Measurements from ENCODE around the gene PROZ. TPM values are rescaled to one million over a fixed set of nuclear protein-coding genes. Genes with fewer than 3 reads are reported as not detected.

PROZ gene
- total RNA-seq, 1 donor from 2014 or later, result 0.18 TPM

DNA sequence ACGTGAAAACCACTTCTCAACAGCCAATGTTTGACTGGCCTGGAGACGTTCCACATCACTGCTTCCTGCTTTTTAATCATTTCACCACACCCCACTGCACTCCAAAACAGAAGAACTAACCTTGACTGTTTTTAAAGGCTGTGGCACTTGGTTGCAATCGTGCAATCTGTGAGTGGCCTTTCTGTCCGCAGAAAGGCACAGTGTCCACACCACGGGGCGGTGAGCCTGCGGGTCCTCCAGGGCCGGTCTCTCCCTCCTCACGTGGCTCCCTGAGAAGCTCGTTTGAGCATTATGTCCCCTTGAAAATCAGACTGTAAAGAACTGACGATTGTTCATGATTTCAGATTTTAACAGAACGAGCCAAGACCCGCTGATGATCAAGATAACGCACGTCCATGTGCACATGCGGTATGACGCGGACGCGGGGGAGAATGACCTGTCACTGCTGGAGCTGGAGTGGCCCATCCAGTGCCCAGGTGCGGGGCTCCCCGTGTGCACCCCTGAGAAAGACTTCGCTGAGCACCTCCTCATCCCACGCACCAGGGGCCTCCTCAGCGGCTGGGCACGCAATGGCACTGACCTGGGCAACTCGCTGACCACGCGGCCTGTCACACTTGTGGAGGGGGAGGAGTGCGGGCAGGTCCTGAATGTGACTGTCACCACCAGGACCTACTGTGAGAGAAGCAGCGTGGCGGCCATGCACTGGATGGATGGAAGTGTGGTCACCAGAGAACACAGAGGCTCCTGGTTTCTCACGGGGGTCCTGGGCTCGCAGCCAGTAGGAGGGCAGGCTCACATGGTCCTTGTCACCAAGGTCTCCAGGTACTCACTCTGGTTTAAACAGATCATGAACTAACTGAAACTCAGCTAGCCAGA is 13.0 kb downstream of the PROZ start:
- intact Hi-C loops (cut with micrococcal nuclease), result no loop called here

DNA sequence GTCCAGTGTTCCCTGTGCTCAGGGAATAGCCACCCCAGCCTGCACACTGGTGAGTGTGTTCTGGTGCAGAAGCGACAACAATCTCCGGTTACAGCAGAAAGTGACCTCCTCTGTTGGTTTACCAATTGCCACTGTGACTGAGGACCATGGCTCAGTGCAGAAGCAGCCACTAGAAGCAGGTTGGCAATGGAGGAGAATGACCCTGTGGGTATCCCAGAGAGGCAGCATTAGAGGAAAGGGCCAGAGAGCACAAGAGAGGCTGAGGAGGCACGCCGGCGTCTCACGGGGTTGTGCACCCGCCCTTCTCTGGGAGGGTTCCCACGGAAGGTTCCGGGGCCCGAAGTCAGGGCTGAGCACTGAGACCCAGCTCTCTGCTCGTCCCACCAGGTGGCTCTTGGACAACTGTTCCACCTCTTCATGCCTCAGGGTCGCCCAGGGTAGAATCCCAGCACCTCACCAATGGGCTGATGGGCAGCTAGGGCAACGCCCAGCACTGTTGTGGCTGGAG is 14.0 kb downstream of the PROZ start:
- intact Hi-C loops (cut with micrococcal nuclease), result no loop called here

DNA sequence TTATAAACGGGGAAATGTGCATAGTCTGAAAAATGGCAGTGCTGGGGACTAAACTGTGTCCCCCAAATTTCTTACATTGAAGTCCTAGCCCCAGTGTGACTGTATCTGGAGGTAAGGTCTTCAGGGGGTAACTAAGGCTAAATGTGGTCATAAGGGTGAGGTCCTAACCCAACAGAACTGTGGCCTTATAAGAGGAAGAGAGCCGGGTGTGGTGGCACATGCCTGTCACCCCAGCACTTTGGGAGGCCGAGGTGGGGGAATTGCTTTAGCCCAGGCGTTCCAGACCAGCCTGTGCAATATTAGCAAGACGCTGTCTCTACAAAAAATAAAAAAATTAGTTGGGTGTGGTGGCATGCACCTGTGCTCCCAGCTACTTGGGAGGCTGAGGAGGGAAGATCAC is 17.8 kb downstream of the PROZ start:
- intact Hi-C loops (cut with micrococcal nuclease), result no loop called here

DNA sequence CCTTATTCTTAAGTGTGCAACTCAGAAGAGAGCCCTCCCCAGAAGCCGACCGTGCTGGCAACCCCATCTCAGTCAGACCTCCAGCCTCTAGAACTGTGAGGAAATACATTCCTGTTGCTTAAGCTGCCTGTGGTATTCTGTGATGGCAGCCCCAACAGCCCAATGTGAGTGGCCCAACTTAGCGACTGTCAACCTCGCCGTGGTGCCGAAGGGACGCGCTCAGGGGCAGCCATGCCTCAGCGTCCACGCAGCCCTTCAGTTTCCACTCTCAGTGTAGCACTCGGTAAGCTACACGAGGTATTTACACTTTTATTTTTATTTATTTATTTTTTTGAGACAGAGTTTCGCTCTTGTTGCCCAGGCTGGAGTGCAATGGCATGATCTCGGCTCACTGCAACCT is 18.4 kb downstream of the PROZ start:
- intact Hi-C loops (cut with micrococcal nuclease), result no loop called here

DNA sequence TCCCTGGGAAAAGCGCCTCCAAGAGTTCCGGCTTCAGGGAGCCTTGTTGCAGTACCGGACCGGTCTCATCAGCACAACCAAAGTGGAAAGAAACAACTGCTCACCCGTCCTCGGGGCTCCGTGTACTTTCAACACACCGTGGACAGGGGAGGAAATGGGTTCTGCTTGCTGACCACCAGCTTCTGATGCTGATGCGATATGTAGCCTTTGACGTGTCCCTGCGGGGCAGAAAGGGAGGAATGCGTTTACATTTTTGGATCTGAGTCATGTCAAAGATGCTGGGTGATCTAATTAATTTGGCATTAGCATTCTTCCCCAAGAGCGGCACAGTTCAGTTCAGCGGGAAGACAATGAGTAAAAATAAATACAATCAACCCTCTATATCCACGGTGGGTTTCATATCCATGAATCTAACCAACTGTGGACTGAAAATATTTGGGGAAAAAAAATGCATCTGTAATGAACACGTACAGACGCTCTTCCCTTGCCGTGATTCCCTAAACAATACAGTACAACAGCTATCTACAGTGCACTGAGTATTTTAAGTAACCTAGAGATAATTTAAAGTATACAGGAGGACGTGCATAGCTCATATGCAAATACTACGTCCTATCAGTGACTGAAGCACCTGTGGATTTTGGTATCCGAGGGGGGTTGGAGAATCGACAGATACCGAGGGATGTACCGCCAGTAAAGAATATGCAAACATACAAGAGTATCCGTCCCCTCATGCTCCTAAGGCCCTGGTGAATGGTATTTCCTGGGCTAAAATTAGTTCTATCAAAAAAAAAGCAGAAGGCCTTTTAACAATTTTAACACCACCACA is 19.8 kb downstream of the PROZ start:
- intact Hi-C loops (cut with micrococcal nuclease), result no loop called here

DNA sequence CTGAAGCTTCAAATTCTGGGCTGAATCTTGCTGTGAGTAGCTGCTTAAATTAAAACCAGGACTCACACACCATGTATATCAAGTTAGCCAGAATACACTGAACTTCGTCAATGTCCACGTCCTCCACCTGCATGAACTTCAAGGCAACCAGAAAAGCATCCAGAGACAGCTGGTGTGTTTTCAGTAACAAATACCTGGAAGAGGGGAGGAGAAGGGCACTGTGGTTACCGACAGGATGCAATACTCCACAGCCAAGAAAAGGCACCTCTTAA is 20.4 kb downstream of the PROZ start:
- intact Hi-C loops (cut with micrococcal nuclease), result no loop called here

DNA sequence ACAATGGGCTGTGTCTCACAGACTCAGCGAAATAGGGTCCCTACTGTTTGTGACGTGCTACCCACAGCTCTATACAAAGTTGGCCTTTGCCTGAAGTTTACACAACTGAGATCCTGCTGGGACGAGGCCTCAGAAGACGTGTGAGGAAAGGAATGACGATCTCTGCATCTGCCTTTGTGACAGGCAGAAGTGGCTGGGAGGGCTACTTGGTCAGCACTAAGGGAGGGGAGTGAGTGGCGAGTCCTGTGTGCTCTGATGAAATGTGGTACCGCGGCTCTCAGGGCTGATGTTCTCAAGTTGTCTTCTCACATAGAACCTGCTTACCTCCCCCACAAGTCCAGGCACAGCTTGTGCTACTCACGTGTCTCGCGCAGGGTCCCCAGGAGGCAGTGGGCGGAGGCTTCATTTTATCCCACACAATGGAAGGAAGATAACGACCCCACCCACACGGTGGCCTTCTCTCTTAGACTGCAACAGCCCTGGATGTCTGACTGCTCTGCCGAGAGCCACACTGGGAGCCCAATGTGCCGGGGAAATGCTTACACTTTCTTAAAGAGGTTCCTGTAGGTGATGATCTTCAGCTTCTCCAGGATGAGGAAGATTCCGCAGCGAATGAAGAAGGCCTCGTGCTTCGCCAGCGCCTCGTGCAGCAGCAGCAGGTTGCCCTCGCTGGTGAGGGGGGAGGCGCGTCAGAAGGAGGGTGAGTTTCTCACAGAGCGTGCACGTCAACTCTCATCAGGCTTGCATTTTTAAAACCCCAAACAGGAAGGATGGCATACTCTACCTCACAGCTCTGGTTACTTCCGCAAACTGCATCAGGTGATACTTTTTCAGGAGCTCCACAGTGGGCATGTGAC is 21.2 kb downstream of the PROZ start:
- intact Hi-C loops (cut with micrococcal nuclease), result no loop called here

DNA sequence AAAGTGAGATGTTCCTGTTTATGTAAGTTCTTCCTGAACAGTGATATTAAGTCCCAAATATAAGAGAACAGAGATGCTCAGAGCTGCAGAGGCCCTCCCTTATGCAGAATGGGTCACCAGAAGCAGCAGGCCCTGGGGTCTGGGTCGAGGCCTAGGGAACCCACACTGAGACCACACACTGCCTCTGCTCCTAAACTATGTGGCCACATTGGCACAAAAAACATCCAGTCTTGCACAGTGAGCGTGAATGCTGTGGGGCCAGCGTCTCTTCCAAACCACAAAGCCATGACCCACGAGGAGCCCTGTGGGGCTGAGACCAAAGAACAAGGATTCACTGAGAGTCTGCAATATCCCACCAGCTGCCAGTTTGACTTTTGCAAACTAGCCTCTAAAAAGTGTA is 23.6 kb downstream of the PROZ start:
- intact Hi-C loops (cut with micrococcal nuclease), result no loop called here

DNA sequence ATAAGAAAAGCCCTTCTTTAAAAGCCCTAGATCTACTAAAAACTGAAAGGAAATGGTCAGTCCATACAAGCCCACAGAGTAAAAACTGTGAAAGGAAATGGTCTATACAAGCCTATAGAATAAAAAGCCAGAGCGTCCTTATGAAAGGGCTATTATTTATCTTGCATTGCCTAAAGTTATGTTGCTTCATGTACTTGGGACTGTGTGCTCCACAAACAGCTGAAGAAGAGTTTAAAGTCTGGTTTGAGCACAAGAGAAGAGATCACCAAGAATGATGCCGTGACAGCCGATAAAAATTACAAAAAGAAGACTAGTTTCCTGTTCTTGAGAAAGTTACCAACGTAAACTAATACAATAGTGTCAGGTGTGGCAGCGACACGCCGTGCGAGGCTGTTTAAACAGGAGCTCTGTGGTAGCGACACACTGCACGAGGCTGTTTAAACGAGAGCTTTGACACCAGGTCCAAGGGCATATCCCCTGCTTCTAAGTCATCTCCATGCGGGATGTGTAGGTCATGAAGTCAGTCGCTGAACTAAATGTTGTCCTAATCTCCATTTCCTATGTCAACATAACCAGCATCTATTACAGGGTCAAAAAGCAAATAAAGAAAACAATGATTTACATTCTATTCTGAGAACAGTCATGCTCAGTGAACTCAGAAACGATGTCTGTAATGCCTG is 25.1 kb downstream of the PROZ start:
- intact Hi-C loops (cut with micrococcal nuclease), result no loop called here

DNA sequence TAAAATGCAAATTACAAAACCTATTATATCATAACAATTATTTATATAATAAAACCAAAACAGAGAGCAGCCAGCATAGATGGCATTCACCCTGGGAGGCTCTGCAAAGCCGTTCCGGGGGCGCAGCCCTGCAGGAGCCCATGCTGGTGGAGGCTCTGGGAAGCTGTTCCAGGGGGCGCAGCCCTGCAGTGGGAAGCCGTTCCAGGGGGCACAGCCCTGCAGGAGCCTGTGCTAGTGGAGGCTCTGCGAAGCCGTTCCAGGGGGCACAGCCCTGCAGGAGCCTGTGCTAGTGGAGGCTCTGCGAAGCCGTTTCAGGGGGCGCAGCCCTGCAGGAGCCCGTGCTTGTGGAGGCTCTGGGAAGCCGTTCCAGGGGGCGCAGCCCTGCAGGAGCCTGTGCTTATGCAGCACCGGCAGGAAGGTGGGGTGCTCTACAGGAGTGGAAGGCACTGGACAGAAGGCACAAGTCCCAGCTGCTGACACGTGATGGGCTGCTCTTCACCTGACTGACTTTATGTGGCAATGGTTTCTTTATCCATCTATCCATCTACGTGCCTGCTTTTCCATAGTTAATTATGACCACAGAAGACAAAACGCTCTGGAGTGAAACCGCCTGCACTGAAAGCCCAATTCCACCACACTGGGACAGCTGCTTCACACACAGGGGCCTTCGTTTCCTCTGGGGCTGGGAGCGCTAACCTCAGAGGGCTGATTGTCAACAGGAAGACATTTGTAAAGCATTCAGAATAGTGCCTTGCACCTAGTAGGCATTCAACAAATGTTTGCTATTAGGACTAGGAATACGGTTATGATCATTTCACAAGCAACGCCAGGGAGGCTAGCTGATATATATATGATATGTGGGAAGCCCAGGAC is 26.4 kb downstream of the PROZ start:
- intact Hi-C loops (cut with micrococcal nuclease), result no loop called here

DNA sequence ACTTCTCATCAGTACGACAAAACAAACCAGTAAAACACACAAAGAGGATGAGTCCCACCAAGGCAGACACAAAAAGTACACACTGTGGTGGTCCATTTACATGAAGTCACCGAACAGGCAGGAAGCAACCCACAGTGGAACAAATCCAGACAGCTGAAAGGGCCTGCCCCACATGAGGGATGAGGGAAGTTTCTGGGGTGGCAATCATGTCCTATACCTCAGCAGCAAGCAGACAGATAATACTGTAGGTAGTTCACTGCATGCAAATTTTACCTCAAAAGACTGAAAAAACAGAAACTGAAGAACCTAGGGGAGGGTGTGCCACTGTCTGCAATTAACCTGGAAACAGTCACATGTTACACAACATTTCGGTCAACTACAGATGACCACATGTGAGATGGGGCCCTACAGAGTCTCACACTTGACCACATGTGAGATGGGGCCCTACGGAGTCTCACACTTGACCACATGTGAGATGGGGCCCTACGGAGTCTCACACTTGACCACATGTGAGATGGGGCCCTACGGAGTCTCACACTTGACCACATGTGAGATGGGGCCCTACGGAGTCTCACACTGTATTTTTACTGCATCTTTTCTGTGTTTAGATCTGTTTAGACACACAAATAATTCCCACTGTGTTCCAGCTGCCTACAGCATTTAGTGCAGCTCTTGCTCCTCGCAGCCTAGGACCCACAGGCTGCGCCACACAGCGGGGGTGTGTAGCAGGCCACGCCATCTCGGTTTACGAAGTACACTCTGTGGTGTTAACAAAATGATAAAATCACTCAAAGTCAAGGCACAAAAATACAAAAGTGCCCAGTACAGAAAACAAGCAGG is 27.8 kb downstream of the PROZ start:
- intact Hi-C loops (cut with micrococcal nuclease), result no loop called here

DNA sequence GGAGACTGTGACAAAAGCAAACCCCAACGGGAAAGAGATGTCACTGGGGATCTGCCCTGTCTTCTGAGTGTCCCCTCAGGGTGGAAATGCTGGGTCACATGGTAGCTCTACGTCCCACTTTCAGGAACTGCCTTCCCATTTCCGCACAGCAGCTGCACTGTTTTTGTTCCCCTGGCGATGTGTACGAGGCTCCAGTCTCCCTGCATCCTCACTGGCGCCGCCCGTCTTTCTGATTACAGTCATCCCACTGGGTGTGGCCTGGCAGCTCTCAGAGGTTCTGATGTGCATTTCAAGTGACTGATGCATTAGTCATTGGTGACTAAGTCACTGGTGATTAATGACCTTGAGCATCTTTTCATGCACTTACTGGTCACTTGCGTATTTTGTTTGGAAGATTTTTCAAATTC is 28.8 kb downstream of the PROZ start:
- intact Hi-C loops (cut with micrococcal nuclease), result no loop called here

DNA sequence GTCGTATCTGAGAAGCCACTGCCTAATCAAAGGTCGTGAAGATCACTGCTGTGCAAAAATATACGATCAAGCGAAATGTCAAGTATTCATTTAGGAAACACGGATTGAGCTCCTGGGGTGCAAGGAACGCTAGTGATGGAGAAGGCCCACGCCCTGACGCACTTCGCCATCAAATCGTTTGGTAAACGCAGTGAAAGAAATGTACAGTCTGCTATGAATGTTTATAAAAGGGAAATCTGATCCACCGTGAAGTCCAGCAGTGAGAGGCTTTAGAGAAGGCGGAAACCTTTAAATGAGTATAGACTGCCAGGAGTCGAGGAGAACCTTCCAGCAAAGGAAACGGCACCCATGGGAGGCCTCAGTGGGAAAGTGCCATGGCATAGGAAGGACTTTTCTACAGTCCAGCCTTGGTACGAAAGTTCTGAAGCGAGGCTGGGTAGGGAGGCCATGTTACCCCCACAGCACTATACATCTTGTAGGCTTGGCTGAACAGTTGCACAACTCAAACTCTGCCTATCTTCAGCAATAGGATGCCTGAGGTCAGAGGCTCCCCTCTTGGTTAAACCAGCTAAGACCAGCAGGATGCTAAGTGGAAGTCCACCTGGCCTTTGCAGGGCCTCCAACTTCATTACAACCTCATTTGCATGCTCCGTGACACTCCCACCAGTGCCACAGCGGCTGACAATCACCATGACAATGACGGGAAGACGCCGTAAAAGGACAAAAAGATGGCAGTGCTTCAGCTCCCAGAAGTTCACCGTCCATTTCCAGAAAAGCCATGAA is 29.6 kb downstream of the PROZ start:
- intact Hi-C loops (cut with micrococcal nuclease), result no loop called here

DNA sequence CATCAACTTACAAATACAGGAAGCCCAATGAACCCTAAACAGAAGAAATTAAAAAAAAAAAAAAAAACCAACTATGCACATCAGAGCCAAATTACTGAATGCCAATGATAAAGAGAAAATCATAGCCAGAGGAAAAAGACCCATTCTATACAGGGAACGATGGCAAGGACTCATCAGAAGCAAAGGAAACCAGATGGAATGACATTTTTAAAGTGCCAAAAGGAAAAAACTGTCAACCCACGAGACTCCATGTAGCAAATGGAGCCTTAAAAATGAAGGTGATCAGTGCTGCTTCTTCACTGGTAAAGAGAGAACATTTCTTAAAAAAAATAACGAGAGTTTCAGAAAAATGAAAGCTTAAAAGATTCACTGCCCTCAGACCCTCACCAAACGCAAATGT is 31.7 kb downstream of the PROZ start:
- intact Hi-C loops (cut with micrococcal nuclease), result no loop called here

DNA sequence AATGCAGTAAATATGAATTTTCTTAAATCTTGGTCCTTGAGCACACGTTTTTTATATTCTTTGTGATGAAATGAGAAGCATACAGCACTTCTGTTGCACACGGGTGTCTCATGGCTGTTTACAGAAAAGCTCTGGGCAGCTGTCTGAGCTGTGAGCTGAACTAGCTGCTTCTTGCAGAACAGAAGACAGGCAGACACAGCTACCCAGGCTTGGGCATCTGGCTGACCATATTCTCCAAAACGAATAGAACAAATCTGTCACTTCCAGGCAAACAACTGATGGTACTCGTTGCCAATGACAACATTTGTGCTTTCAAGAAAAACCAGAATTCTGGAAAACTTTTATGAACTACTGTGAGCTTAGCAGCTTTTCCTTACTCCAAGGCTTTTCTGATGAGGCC is 33.8 kb downstream of the PROZ start:
- intact Hi-C loops (cut with micrococcal nuclease), result no loop called here

DNA sequence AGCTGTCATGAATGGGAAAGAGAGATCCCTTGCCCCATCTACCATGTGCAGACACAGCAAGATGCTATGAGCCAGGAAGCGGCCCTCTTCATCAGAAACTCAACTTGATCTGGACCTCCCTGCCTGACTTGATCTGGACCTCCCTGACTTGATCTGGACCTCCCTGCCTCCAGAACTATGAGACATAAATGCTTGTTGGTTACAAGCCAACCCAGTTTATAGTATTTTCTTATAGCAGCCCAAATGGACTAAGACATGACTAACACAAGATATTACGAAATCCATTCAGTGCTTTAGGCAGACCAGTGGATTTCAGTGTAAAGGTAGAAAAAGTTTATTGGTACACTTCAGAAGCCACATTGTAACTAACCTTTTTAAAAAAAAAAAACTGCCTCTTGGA is 34.5 kb downstream of the PROZ start:
- intact Hi-C loops (cut with micrococcal nuclease), result no loop called here

DNA sequence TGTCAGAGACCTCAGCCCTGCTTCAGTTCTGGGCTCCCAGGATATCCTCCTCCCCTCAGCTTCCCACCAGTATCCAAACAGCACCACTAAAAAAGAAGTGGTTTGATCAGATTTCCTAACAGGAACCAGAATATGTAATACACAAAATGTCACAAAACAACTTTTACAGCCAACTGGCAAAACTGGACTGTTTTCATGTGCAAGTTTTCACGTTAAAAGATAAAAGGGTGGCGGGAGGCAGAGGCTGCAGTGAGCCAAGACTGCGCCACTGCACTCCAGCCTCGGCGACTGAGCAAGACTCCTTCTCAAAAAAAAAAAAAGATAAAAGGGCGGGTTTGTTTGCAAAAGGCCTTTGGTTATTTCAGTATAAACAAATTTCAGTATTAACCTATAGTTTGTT is 36.9 kb downstream of the PROZ start:
- intact Hi-C loops (cut with micrococcal nuclease), result no loop called here

DNA sequence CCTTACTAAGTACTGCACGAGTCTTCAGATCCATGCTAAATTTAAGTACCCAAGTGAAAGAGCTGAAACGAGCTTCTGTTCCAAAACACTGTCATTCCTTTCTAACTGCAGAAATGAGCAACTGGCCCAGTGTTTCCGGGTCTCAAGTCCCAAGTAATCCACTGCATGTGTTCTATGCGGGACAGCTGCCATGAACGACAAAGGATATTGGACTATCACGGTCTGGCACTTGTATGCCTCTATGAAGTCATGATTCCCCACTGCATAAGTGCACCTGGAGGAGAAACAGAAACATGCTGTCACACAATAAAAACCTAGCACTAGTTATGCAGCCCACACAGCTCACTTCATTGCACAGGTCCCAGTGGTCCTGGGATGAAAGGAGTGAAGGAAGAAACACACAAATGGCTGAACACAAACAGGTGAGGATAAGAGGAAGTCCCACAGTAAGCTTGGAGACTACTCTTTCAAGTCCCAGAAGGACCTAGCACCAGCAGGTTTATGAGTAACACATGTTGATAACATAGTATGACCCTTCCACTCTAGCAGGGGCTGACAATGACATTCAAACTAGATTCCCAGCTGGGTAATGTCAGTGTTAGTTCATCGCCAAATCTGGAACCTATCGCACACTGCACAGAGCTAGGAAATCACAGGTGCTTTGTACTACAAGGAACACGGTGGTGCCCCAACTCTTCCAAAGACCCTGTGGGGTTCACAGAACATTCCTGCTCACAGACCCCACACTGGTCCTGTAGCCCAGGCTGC is 38.7 kb downstream of the PROZ start:
- intact Hi-C loops (cut with micrococcal nuclease), result no loop called here

Measured in T-helper 2 cell treated with Interferon-gamma antibody and Interleukin-4, amounts not matched to agents 100 ng/mL and 5 ng/mL, for 36 hours (primary cell).